Measurements from ENCODE around the gene EIF2D.
"Not testable (repeated sequence)": the region's sequence is repeated elsewhere in the genome, so short reads cannot be mapped to it uniquely, and the experiment has no call there.

EIF2D gene

DNA sequence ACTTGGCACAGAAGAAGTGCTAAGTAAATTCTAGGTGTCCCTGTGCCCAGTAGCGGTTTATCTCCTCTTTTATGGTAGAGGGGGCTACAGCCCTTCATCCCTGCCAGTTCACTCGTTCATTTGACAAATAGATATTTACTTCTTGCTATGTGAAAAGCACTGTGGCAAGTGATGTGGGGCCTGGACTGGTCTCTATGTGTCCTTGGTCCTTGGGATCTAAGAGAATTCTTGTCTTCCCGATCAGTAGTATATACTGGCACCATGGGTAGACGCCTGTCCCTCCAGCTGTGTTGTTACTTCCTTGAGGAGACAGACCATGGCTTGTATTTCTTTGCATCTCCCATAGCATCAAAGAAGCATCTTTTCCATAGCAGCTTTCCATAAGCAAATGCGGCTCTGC lies 29.7 kb downstream of the EIF2D start:
- no peak for DNase-seq (ENCODE audit: low read depth in 2 of 2)
- no peak for TF ChIP-seq CTCF (IDR thresholded peaks at IDR 0.05; ENCODE audit: low read depth, low read length)
- H3K4me3 ChIP-seq (replicated peaks in 1 of 2; ENCODE audit: low read depth in 2 of 2, low read length in 2 of 2), result no peak overlapping the region

DNA sequence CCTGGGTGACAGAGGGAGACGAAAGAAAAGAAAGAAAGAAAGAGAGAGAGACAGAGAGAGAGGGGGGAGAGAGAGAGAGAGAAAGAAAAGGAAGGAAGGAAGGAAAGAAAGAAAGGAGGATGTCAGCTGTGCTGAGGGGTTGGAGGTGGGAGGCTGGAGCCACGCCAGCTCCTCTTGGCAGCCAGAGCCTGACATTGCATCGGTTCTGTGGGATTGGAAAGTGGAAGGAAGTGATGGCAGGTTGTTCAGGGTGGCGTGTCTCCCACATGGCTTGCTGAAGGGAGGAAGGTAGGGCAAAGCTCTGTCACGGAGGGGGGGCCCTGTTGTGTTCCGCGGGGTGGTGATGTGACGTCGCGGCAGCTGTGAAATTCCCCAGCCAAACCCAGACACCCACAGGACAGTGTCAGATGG lies 30.7 kb downstream of the EIF2D start:
- TF ChIP-seq CTCF (IDR thresholded peaks at IDR 0.05; ENCODE audit: low read depth, low read length), result no peak
- H3K4me3 ChIP-seq (replicated peaks in 1 of 2; ENCODE audit: low read depth in 2 of 2, low read length in 2 of 2), result no peak overlapping the region
- peak in 1 of 2 donors; percentile 21 for DNase-seq (ENCODE audit: low read depth in 2 of 2)

GRCh38 chr1:206581114-206581497 lies 31.2 kb downstream of the EIF2D start:
- not testable (repeated sequence) for DNase-seq (ENCODE audit: low read depth in 2 of 2); H3K4me3 ChIP-seq (replicated peaks in 1 of 2; ENCODE audit: low read depth in 2 of 2, low read length in 2 of 2)

DNA sequence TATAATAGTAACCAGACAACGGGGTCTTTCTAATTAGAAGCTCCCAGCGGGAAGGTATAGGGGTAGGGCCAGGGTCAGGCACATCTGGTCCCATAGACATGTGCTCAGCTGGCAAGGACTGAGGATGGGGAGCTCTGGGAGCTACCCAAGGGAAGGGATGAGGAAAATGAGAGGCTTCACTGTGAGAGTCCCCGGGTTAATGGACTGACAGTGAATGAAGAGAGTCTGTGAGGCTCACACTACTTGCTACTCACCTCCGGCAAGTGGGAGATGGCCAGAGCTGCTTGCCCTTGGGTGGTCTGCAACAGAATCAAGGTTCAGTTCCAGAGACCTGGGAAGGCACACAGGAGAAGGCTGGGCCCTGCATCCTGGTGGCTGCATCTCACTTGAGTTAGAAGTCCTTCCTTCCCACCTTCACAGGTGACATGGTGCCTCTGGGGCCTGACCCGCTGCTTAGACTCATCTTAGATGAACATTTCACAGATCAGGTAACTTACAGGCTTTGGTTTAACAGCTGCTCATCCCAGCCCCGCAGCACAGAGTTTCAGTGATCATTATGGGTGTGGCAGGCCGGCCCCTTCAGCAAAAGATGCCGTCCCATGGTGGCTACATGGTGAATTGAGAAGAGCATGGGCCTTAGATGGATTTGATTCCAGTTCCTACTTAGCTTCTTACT lies 31.7 kb downstream of the EIF2D start:
- TF ChIP-seq CTCF (IDR thresholded peaks at IDR 0.05; ENCODE audit: low read depth, low read length), result no peak
- no peak for DNase-seq (ENCODE audit: low read depth in 2 of 2)
- H3K4me3 ChIP-seq (replicated peaks in 1 of 2; ENCODE audit: low read depth in 2 of 2, low read length in 2 of 2), result no peak overlapping the region

- no peak overlapping the region for H3K4me3 ChIP-seq (replicated peaks in 1 of 2; ENCODE audit: low read depth in 2 of 2, low read length in 2 of 2)
- peak; percentile 31 to 33 for DNase-seq (ENCODE audit: low read depth in 2 of 2)
- TF ChIP-seq CTCF (IDR thresholded peaks at IDR 0.05; ENCODE audit: low read depth, low read length), result no peak
Observed at GRCh38 chr1:206579747-206580437, 32.4 kb downstream of the EIF2D start.

DNA sequence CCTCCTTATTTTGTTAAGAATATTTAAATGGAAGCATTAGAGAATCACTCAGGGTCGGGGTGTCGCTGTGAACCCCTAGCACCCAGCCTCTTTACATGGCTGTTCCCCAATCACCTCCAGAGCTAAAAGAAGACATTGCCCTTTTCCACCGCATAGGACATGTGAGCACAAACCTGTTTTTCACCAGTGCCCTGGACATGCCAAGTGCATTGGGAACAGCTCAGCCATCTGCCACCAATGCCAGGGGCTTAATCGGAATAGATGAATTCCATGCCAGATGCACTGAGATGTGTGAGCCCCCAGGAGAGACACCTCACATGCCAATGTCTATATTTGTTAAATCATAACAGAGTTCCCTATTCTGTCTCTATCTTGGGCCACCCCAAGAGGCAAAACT lies 33.3 kb downstream of the EIF2D start:
- no peak overlapping the region for H3K4me3 ChIP-seq (replicated peaks in 1 of 2; ENCODE audit: low read depth in 2 of 2, low read length in 2 of 2)
- DNase-seq (ENCODE audit: low read depth in 2 of 2), result no peak
- no peak for TF ChIP-seq CTCF (IDR thresholded peaks at IDR 0.05; ENCODE audit: low read depth, low read length)

GRCh38 chr1:206578068-206578977 lies 33.9 kb downstream of the EIF2D start:
- DNase-seq (ENCODE audit: low read depth in 2 of 2), result peak in 1 of 2 donors; percentile 40
- no peak for TF ChIP-seq CTCF (IDR thresholded peaks at IDR 0.05; ENCODE audit: low read depth, low read length)
- no peak overlapping the region for H3K4me3 ChIP-seq (replicated peaks in 1 of 2; ENCODE audit: low read depth in 2 of 2, low read length in 2 of 2)

Data from cardiac fibroblast (primary cell).